ENCODE measurements around the gene TOMM34. TPM values are rescaled to one million over a fixed set of nuclear protein-coding genes. Genes with fewer than 3 reads are reported as not detected.

The TOMM34 gene
- total and polyA plus RNA-seq, 2 of the 13 experiments (the other 11 are each of a cell fraction or from before 2014, with no cell fraction given) = 36.2 to 52.0 TPM

- TF ChIP-seq ZBTB40 (IDR thresholded peaks at IDR 0.05) = no peak
- TF ChIP-seq ZBTB40 (CRISPR knock-in tag; IDR thresholded peaks at IDR 0.05) = 0 out of 2 replicates have a peak, but pooled peaks have one; percentile 45
- peak; percentile 88 for TF ChIP-seq PATZ1 (CRISPR knock-in tag; IDR thresholded peaks at IDR 0.05)
- peak; percentile 41; the same call in 1 of the 2 replicates for TF ChIP-seq GMEB1 (CRISPR knock-in tag; IDR thresholded peaks at IDR 0.05; ENCODE audit: borderline replicate concordance)
- peak; percentile 35; the same call in 1 of the 2 replicates for TF ChIP-seq TOPORS (CRISPR knock-in tag; IDR thresholded peaks at IDR 0.05)
- TF ChIP-seq, protein P1, sequence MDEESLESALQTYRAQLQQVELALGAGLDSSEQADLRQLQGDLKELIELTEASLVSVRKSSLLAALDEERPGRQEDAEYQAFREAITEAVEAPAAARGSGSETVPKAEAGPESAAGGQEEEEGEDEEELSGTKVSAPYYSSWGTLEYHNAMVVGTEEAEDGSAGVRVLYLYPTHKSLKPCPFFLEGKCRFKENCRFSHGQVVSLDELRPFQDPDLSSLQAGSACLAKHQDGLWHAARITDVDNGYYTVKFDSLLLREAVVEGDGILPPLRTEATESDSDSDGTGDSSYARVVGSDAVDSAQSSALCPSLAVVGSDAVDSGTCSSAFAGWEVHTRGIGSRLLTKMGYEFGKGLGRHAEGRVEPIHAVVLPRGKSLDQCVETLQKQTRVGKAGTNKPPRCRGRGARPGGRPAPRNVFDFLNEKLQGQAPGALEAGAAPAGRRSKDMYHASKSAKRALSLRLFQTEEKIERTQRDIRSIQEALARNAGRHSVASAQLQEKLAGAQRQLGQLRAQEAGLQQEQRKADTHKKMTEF (CRISPR knock-in tag; IDR thresholded peaks at IDR 0.05) = peak; percentile 92
- peak; percentile 85; the same call in 1 of the 2 replicates for TF ChIP-seq ZNF550 (CRISPR knock-in tag; IDR thresholded peaks at IDR 0.05; ENCODE audit: borderline replicate concordance)
- peak; percentile 64; the same call in 1 of the 2 replicates for TF ChIP-seq TMF1 (CRISPR knock-in tag; IDR thresholded peaks at IDR 0.05; ENCODE audit: low read depth)
- TF ChIP-seq ZC3H13 (CRISPR knock-in tag; IDR thresholded peaks at IDR 0.05) = peak; percentile 97
- TF ChIP-seq, protein P2, sequence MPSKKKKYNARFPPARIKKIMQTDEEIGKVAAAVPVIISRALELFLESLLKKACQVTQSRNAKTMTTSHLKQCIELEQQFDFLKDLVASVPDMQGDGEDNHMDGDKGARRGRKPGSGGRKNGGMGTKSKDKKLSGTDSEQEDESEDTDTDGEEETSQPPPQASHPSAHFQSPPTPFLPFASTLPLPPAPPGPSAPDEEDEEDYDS (CRISPR knock-in tag; IDR thresholded peaks at IDR 0.05) = peak; percentile 34; the same call in 1 of the 2 replicates
- TF ChIP-seq ZNF563 (CRISPR knock-in tag; IDR thresholded peaks at IDR 0.05) = peak; percentile 61; the same call in 1 of the 2 replicates
Observed at GRCh38 chr20:44909872-44910689, 50.1 kb downstream of the TOMM34 start, which contains the start of gene PABPC1L (continued).
